ENCODE measurements around the gene RNLS. TPM values are rescaled to one million over a fixed set of nuclear protein-coding genes. Genes with fewer than 3 reads are reported as not detected.

RNLS gene
- total and polyA plus RNA-seq, 2 donors from 2014 or later: 19.5 to 21.1 TPM

DNA sequence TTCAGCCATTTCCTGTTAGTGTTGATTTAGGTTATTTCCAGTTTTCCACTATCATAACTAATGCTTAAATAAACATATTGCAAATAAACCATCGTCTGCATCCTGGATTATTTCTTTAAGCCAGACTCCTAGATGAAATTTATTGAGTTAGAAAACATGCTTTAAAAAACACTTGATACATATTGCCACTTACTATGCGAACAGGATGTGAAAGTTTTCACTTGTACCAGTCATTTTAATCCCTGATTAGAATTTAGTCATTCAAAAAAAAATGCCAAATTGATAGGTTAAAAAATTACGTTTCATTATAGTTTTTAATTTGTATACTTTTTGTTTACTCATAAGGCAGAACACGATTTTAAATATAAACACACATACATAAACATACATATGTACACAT, 309.6 kb downstream of the RNLS start:
- intact Hi-C loops (cut with DNase I): no loop called here
- DNase-seq (no peak), FAIRE-seq (no peak)

DNA sequence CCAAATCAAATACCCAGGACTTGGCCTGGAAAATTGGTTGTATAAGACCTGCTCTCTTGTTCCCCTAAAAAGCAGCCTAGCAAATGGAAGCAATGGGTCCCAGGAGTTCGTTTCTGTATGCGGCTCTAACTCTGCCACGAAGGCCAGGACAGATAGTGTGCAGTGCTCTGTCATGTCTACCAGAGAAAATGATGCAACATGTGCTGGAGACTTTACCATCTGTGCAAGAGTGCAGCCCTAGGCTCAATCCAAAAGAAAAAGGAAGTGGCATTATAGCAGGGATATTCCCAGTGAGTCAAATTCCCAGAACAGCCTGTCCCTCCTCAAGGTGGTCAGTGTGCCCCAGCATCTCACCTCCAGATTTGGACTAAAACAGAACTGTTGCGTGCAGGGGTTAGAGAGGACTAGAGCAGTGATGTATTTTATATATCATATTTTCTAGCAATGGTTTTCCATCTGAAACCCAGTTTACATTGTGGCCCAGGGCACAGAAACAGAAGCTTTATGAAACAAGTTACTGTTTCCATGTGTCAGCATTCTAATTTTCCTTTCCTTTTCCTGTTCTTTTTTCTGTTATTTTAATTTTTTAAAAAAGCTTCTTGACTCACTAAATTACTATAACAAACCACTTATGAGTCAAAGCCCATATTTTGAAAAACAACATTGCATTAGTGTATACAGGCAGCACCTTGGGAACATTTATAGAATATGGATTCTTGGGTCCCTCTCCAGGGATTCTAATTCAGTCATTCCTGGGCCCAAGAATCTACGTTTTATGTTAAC, 311.2 kb downstream of the RNLS start:
- intact Hi-C loops (cut with DNase I): no loop called here
- no peaks in the 10 kb centered on the region for H3K36me3 ChIP-seq (ENCODE audit: control insufficient read depth in 2 of 3, insufficient read depth in 3 of 3, low read length in 3 of 3)
- no peak overlapping the region for H3K27ac ChIP-seq (ENCODE audit: low read depth in 2 of 2, low read length in 2 of 2)
- H3K9me3 ChIP-seq (ENCODE audit: control insufficient read depth in 2 of 3, insufficient read depth in 1 of 3, low read length in 3 of 3): no peaks in the 10 kb centered on the region
- H3K4me1 ChIP-seq (ENCODE audit: control insufficient read depth in 2 of 3, insufficient read depth in 2 of 3, low read depth in 1 of 3, low read length in 3 of 3): no peaks in the 10 kb centered on the region
- H3K27me3 ChIP-seq (ENCODE audit: control insufficient read depth, insufficient read depth, low read length): no peaks in the 10 kb centered on the region
- H3K9ac ChIP-seq (ENCODE audit: low read length in 3 of 3): no peak overlapping the region
- FAIRE-seq (no peak), DNase-seq (no peak)
- TF ChIP-seq, protein P1, sequence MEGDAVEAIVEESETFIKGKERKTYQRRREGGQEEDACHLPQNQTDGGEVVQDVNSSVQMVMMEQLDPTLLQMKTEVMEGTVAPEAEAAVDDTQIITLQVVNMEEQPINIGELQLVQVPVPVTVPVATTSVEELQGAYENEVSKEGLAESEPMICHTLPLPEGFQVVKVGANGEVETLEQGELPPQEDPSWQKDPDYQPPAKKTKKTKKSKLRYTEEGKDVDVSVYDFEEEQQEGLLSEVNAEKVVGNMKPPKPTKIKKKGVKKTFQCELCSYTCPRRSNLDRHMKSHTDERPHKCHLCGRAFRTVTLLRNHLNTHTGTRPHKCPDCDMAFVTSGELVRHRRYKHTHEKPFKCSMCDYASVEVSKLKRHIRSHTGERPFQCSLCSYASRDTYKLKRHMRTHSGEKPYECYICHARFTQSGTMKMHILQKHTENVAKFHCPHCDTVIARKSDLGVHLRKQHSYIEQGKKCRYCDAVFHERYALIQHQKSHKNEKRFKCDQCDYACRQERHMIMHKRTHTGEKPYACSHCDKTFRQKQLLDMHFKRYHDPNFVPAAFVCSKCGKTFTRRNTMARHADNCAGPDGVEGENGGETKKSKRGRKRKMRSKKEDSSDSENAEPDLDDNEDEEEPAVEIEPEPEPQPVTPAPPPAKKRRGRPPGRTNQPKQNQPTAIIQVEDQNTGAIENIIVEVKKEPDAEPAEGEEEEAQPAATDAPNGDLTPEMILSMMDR (IDR thresholded peaks at IDR 0.05; ENCODE audit: borderline replicate concordance, extremely low read depth, insufficient read depth): no peak
- no peak overlapping the region for H3K4me3 ChIP-seq (ENCODE audit: low read length in 3 of 3)

More for the DNA sequence above, 309.6 kb downstream of the RNLS start:
- H3K4me1 ChIP-seq (ENCODE audit: control insufficient read depth in 2 of 3, insufficient read depth in 2 of 3, low read depth in 1 of 3, low read length in 3 of 3): no peaks in the 10 kb centered on the region
- H3K9me3 ChIP-seq (ENCODE audit: control insufficient read depth in 2 of 3, insufficient read depth in 1 of 3, low read length in 3 of 3): no peaks in the 10 kb centered on the region
- H3K36me3 ChIP-seq (ENCODE audit: control insufficient read depth in 2 of 3, insufficient read depth in 3 of 3, low read length in 3 of 3): no peaks in the 10 kb centered on the region
- H3K9ac ChIP-seq (ENCODE audit: low read length in 3 of 3): no peak overlapping the region
- H3K27me3 ChIP-seq (ENCODE audit: control insufficient read depth, insufficient read depth, low read length): no peaks in the 10 kb centered on the region
- no peak overlapping the region for H3K4me3 ChIP-seq (ENCODE audit: low read length in 3 of 3)
- no peak overlapping the region for H3K27ac ChIP-seq (ENCODE audit: low read depth in 2 of 2, low read length in 2 of 2)
- TF ChIP-seq, protein P1 (IDR thresholded peaks at IDR 0.05; ENCODE audit: borderline replicate concordance, extremely low read depth, insufficient read depth): no peak

- Histone ChIP-seq H3K4me3 (ENCODE audit: low read length in 3 of 3) (no peak overlapping the region), H3K27me3 (ENCODE audit: control insufficient read depth, insufficient read depth, low read length) (no peaks in the 10 kb centered on the region), H3K9ac (ENCODE audit: low read length in 3 of 3) (no peak overlapping the region), H3K36me3 (ENCODE audit: control insufficient read depth in 2 of 3, insufficient read depth in 3 of 3, low read length in 3 of 3) (no peaks in the 10 kb centered on the region), H3K27ac (ENCODE audit: low read depth in 2 of 2, low read length in 2 of 2) (no peak overlapping the region), H3K9me3 (ENCODE audit: control insufficient read depth in 2 of 3, insufficient read depth in 1 of 3, low read length in 3 of 3) (no peaks in the 10 kb centered on the region), H3K4me1 (ENCODE audit: control insufficient read depth in 2 of 3, insufficient read depth in 2 of 3, low read depth in 1 of 3, low read length in 3 of 3) (no peaks in the 10 kb centered on the region)
- TF ChIP-seq, protein P1 (IDR thresholded peaks at IDR 0.05; ENCODE audit: borderline replicate concordance, extremely low read depth, insufficient read depth): no peak
- DNase-seq (peak in 4 of 5 donors; percentile 15 to 78 (median 36)), FAIRE-seq (no peak)
- intact Hi-C loops (cut with DNase I): no loop called here
Observed at GRCh38 chr10:88270871-88271713, 312.0 kb downstream of the RNLS start.
